ENCODE measurements around the gene SETD4. TPM values are rescaled to one million over a fixed set of nuclear protein-coding genes. Genes with fewer than 3 reads are reported as not detected.

The SETD4 gene
- total and polyA plus RNA-seq, 7 experiments from 2014 or later, result 6.7 to 31.5 (median 20.7) TPM

- POLR2A ChIA-PET, result no interaction called here
- Mint-ChIP-seq H3K27me3 (no peaks in the 10 kb centered on the region), H3K36me3 (peaks cover 8 to 50% (median 24%) of the 10 kb centered on the region in 5 donors), H3K9me3 (no peaks in the 10 kb centered on the region), H3K4me1 (peaks cover 0 to 4% (median 0%) of the 10 kb centered on the region in 7 donors), H3K4me3 (no peak overlapping the region), H3K27ac (no peak overlapping the region)
- Histone ChIP-seq H3K27ac (ENCODE audit: low read depth, low read length) (no peak overlapping the region), H3K27me3 (ENCODE audit: control insufficient read depth in 2 of 2, insufficient read depth in 2 of 2, low read length in 2 of 2) (no peaks in the 10 kb centered on the region), H3K36me3 (ENCODE audit: control insufficient read depth in 2 of 3, insufficient read depth in 3 of 3, low read length in 3 of 3) (peaks cover 0 to 61% (median 0%) of the 10 kb centered on the region in 3 experiments), H3K9me3 (ENCODE audit: control insufficient read depth in 2 of 3, low read length in 3 of 3) (no peaks in the 10 kb centered on the region), H3K4me1 (ENCODE audit: control insufficient read depth in 2 of 2, insufficient read depth in 2 of 2, low read length in 2 of 2) (no peaks in the 10 kb centered on the region), H3K4me3 (ENCODE audit: low read length) (no peak overlapping the region)
- ATAC-seq (no peak), DNase-seq (no peak)
- CTCF ChIA-PET, result no interaction called here
- intact Hi-C loops (cut with micrococcal nuclease), result no loop called here
Measured at GRCh38 chr21:36035381-36035791, 24.9 kb downstream of the SETD4 start.

- Histone ChIP-seq H3K27ac (ENCODE audit: low read depth, low read length) (no peak overlapping the region), H3K4me1 (ENCODE audit: control insufficient read depth in 2 of 2, insufficient read depth in 2 of 2, low read length in 2 of 2) (no peaks in the 10 kb centered on the region), H3K4me3 (ENCODE audit: low read length) (no peak overlapping the region), H3K36me3 (ENCODE audit: control insufficient read depth in 2 of 3, insufficient read depth in 3 of 3, low read length in 3 of 3) (peaks cover 0 to 51% (median 0%) of the 10 kb centered on the region in 3 experiments), H3K27me3 (ENCODE audit: control insufficient read depth in 2 of 2, insufficient read depth in 2 of 2, low read length in 2 of 2) (no peaks in the 10 kb centered on the region), H3K9me3 (ENCODE audit: control insufficient read depth in 2 of 3, low read length in 3 of 3) (no peaks in the 10 kb centered on the region)
- DNase-seq (no peak), ATAC-seq (no peak)
- H3K36me3 Mint-ChIP-seq, result peaks cover 8 to 42% (median 21%) of the 10 kb centered on the region in 5 donors
- intact Hi-C loops (cut with micrococcal nuclease), result no loop called here
- H3K4me1 Mint-ChIP-seq, result peaks cover 0 to 4% (median 0%) of the 10 kb centered on the region in 7 donors
- peak overlapping the region in 1 of 9 donors; percentile 17 for H3K27ac Mint-ChIP-seq
- H3K4me3 Mint-ChIP-seq, result no peak overlapping the region
- no peaks in the 10 kb centered on the region for H3K9me3 Mint-ChIP-seq
- ChIA-PET POLR2A (no interaction called here), CTCF (no interaction called here)
- no peaks in the 10 kb centered on the region for H3K27me3 Mint-ChIP-seq
Measured at GRCh38 chr21:36034211-36034913, 26.0 kb downstream of the SETD4 start.

GRCh38 chr21:36032647-36033406 is 27.5 kb downstream of the SETD4 start:
- ChIA-PET POLR2A (no interaction called here), CTCF (no interaction called here)
- no peaks in the 10 kb centered on the region for H3K27me3 ChIP-seq (ENCODE audit: control insufficient read depth in 2 of 2, insufficient read depth in 2 of 2, low read length in 2 of 2)
- ATAC-seq, result no peak
- H3K9me3 ChIP-seq (ENCODE audit: control insufficient read depth in 2 of 3, low read length in 3 of 3), result no peaks in the 10 kb centered on the region
- no peak for DNase-seq
- peaks cover 3 to 27% (median 13%) of the 10 kb centered on the region in 5 donors for H3K36me3 Mint-ChIP-seq
- intact Hi-C loops (cut with micrococcal nuclease), result no loop called here
- H3K27me3 Mint-ChIP-seq, result no peaks in the 10 kb centered on the region
- peaks cover 0 to 4% of the 10 kb centered on the region in 2 donors for H3K4me1 ChIP-seq (ENCODE audit: control insufficient read depth in 2 of 2, insufficient read depth in 2 of 2, low read length in 2 of 2)
- no peaks in the 10 kb centered on the region for H3K9me3 Mint-ChIP-seq
- H3K4me3 Mint-ChIP-seq, result no peak overlapping the region
- peak overlapping the region in 2 of 9 donors; percentile 21 to 74 for H3K27ac Mint-ChIP-seq
- H3K36me3 ChIP-seq (ENCODE audit: control insufficient read depth in 2 of 3, insufficient read depth in 3 of 3, low read length in 3 of 3), result peaks cover 0 to 35% (median 0%) of the 10 kb centered on the region in 3 experiments
- H3K4me1 Mint-ChIP-seq, result peaks cover 4 to 10% (median 5%) of the 10 kb centered on the region in 7 donors
- H3K4me3 ChIP-seq (ENCODE audit: low read length), result no peak overlapping the region
- no peak overlapping the region for H3K27ac ChIP-seq (ENCODE audit: low read depth, low read length)

GRCh38 chr21:36030581-36031189 is 29.6 kb downstream of the SETD4 start:
- DNase-seq (no peak), ATAC-seq (no peak)
- H3K36me3 ChIP-seq (ENCODE audit: control insufficient read depth in 2 of 3, insufficient read depth in 3 of 3, low read length in 3 of 3), result peaks cover 0 to 20% (median 0%) of the 10 kb centered on the region in 3 experiments
- H3K27ac ChIP-seq (ENCODE audit: low read depth, low read length), result no peak overlapping the region
- Mint-ChIP-seq H3K27ac (no peak overlapping the region), H3K9me3 (no peaks in the 10 kb centered on the region), H3K27me3 (no peaks in the 10 kb centered on the region), H3K4me1 (peaks cover 4 to 10% (median 5%) of the 10 kb centered on the region in 7 donors), H3K36me3 (peaks cover 0 to 16% (median 4%) of the 10 kb centered on the region in 5 donors), H3K4me3 (no peak overlapping the region)
- peaks cover 0 to 4% of the 10 kb centered on the region in 2 donors for H3K4me1 ChIP-seq (ENCODE audit: control insufficient read depth in 2 of 2, insufficient read depth in 2 of 2, low read length in 2 of 2)
- intact Hi-C loops (cut with micrococcal nuclease), result no loop called here
- ChIA-PET CTCF (interaction anchor here (0.7 to 2.7 kb wide), 2 partner anchors 599 to 1337 kb away, joined by 3 to 7 read pairs; no protein-coding TSS in a partner anchor), POLR2A (no interaction called here)
- no peaks in the 10 kb centered on the region for H3K9me3 ChIP-seq (ENCODE audit: control insufficient read depth in 2 of 3, low read length in 3 of 3)
- no peak overlapping the region for H3K4me3 ChIP-seq (ENCODE audit: low read length)
- no peaks in the 10 kb centered on the region for H3K27me3 ChIP-seq (ENCODE audit: control insufficient read depth in 2 of 2, insufficient read depth in 2 of 2, low read length in 2 of 2)

- ATAC-seq, result no peak
- H3K4me1 ChIP-seq (ENCODE audit: control insufficient read depth in 2 of 2, insufficient read depth in 2 of 2, low read length in 2 of 2), result peaks cover 0 to 4% of the 10 kb centered on the region in 2 donors
- POLR2A ChIA-PET, result no interaction called here
Measured at GRCh38 chr21:36029309-36029708, 31.0 kb downstream of the SETD4 start.

More at GRCh38 chr21:36029309-36029708, 31.0 kb downstream of the SETD4 start:
- no peak overlapping the region for H3K4me3 Mint-ChIP-seq
- Histone ChIP-seq H3K27ac (ENCODE audit: low read depth, low read length) (no peak overlapping the region), H3K27me3 (ENCODE audit: control insufficient read depth in 2 of 2, insufficient read depth in 2 of 2, low read length in 2 of 2) (no peaks in the 10 kb centered on the region), H3K36me3 (ENCODE audit: control insufficient read depth in 2 of 3, insufficient read depth in 3 of 3, low read length in 3 of 3) (peaks cover 0 to 6% (median 0%) of the 10 kb centered on the region in 3 experiments), H3K4me3 (ENCODE audit: low read length) (no peak overlapping the region), H3K9me3 (ENCODE audit: control insufficient read depth in 2 of 3, low read length in 3 of 3) (no peaks in the 10 kb centered on the region)
- CTCF ChIA-PET, result interaction anchor here (1.0 to 2.7 kb wide), 2 partner anchors 9 to 1336 kb away, joined by 3 to 7 read pairs; no protein-coding TSS in a partner anchor
- DNase-seq, result no peak
- intact Hi-C loops (cut with micrococcal nuclease), result loop anchor here (2.0 to 10.0 kb wide), 5 partner anchors 83 to 1337 kb away; no protein-coding TSS in a partner anchor
- H3K36me3 Mint-ChIP-seq, result peaks cover 0 to 4% (median 0%) of the 10 kb centered on the region in 5 donors
- H3K27ac Mint-ChIP-seq, result no peak overlapping the region
- H3K9me3 Mint-ChIP-seq, result no peaks in the 10 kb centered on the region
- no peaks in the 10 kb centered on the region for H3K27me3 Mint-ChIP-seq
- peaks cover 4 to 10% (median 5%) of the 10 kb centered on the region in 7 donors for H3K4me1 Mint-ChIP-seq
